Upper lobe of left lung (tissue), 4 donors: ENCODE data around the gene HS3ST3B1.

Source experiments
- CTCF ChIP-seq, 6 experiments: fragments of 450-650 bp in 4 of 6; fragments of 200-600 bp in 2 of 6; sonication (generic) in 2 of 6; IDR thresholded peaks; one replicate each; pipeline ENCODE4 v1.5.1; 2016 to 2019; ENCODE audit warnings: antibody characterized with exemption in 6 of 6
- EP300 ChIP-seq, 4 donors: sonication (generic); formaldehyde crosslinking; IDR thresholded peaks; one replicate each; pipeline ENCODE4 v1.5.1; 2017; ENCODE audit warnings: antibody characterized with exemption in 4 of 4, control low read depth in 2 of 4
- POLR2A ChIP-seq, 4 donors: fragments of 450-650 bp; IDR thresholded peaks; one replicate each; pipeline ENCODE4 v1.5.1; 2016 to 2017; ENCODE audit warnings: antibody characterized with exemption in 4 of 4, mild to moderate bottlenecking in 2 of 4
- POLR2AphosphoS5 ChIP-seq, 2 donors: sonication (generic); formaldehyde crosslinking; IDR thresholded peaks; one replicate each; pipeline ENCODE4 v1.5.1; 2017; ENCODE audit warnings: antibody characterized with exemption in 2 of 2

GRCh38 chr17:14340857-14341754 is 40.2 kb downstream of the HS3ST3B1 start:
- no peak for TF ChIP-seq POLR2A (IDR thresholded peaks at IDR 0.05)
- TF ChIP-seq CTCF (IDR thresholded peaks at IDR 0.05) = no peak
- no peak for TF ChIP-seq POLR2AphosphoS5 (IDR thresholded peaks at IDR 0.05)
- no peak for TF ChIP-seq EP300 (IDR thresholded peaks at IDR 0.05)
